H1 (cell line): ENCODE results near the gene TFCP2. TPM values are rescaled to one million over a fixed set of nuclear protein-coding genes. Genes with fewer than 3 reads are reported as not detected.

Source experiments
- ATF3 ChIP-seq: IDR thresholded peaks from 2 replicates; pipeline ENCODE4 v1.6.1; 2011; ENCODE audit warnings: low read depth, mild to moderate bottlenecking, low read length; ENCODE audit not compliant: insufficient read depth
- polyA plus RNA-seq, 7 experiments: library from polyadenylated mRNA; depleted of rRNA in 3 of 7; stranded (reverse) in 5 of 7; unstranded in 2 of 7; fragments of >200 nt in 5 of 7; fragments of 200-250 nt in 2 of 7; gene quantifications; 1 replicate in 5 of 7; 2 replicates in 1 of 7; 4 replicates in 1 of 7; pipeline versions ENCODE4 v1.2.1 to v1.2.3, GENCODE V29; 2011 to 2013; ENCODE audit warnings: missing spikeins in 2 of 7, mixed read lengths in 2 of 7
- total RNA-seq: library from RNA; stranded (reverse); fragmentation: NEBNext Ultra II Directional; extraction: Animal tissue kit (Norgen Biotek cat#: 25700); gene quantifications from 2 replicates; pipeline ENCODE4 v1.2.1, GENCODE V29; 2021

Gene TFCP2
- total and polyA plus RNA-seq, 2 of the 8 experiments (the other 6 are each of a cell fraction or from before 2014, with no cell fraction given) = 19.8 to 49.2 TPM

- TF ChIP-seq ATF3 = no peak
Measured at GRCh38 chr12:51183816-51184215, 10.9 kb upstream of the TFCP2 start (continued).
